ENCODE data around the gene DYRK4. TPM values are rescaled to one million over a fixed set of nuclear protein-coding genes. Genes with fewer than 3 reads are reported as not detected.
A peak's percentile ranks its signal among the peaks of the same experiment; 100 is the strongest.
"Not testable (repeated sequence)": the region's sequence is repeated elsewhere in the genome, so short reads cannot be mapped to it uniquely, and the experiment has no call there.

The DYRK4 gene, protein sequence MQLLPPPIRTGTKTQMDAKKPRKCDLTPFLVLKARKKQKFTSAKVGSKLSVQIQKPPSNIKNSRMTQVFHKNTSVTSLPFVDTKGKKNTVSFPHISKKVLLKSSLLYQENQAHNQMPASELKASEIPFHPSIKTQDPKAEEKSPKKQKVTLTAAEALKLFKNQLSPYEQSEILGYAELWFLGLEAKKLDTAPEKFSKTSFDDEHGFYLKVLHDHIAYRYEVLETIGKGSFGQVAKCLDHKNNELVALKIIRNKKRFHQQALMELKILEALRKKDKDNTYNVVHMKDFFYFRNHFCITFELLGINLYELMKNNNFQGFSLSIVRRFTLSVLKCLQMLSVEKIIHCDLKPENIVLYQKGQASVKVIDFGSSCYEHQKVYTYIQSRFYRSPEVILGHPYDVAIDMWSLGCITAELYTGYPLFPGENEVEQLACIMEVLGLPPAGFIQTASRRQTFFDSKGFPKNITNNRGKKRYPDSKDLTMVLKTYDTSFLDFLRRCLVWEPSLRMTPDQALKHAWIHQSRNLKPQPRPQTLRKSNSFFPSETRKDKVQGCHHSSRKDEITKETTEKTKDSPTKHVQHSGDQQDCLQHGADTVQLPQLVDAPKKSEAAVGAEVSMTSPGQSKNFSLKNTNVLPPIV
- 30.1 TPM for total RNA-seq
- long read RNA-seq, partial matches to known transcripts: 3 of 8 reads
- long read RNA-seq, other reads (novel, unspliced or antisense): 5 of 8 reads

DNA sequence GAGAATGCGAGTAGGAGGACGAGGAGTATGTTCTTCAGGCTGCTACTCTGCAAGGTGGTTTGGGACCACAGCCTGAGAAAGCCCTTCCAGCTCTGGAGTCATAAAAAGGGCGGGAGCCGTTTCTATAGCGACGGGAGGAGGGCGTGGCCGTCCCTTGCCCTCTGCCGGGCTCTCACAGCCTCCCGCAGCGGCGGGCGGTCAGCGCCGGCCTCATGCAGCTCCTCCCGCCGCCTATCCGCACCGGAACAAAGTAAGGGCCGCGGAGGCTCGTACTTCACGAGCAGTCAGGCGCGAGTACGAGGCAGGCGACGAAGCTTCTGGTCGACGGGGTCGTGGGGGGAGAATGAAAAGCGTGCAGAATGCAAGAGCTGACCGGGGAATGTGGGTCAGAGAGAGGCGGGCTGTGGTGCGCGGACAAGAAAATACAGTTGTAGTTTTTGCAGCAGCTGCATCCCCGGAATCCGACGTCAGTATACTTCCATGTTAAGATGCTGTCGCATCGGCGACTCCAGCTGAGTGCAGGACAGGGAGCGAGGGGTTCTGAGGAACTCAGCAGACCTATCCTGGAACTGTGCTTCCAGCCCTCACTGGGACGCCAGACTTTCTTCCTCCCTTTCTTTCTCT is at the start of gene DYRK4:
TSS of gene DYRK4 (plus strand) at position 175 of the 624 bp plus-strand sequence. CDS start at position 213, 38 bp downstream.
- Histone ChIP-seq H3K27ac (no peak within 1 kb of the TSS), H3K36me3 (no peaks in the 10 kb centered on the region), H3K4me3 (peak within 1 kb of the TSS; percentile 42), H3K9me3 (no peaks in the 10 kb centered on the region), H3K27me3 (no peaks in the 10 kb centered on the region), H3K4me1 (peaks cover 5% of the 10 kb centered on the region)
- DNase-seq (peak; percentile 89), ATAC-seq (peak; percentile 96)
- intact Hi-C loops (cut with DNase I): no loop called here
- TF ChIP-seq, protein P1, sequence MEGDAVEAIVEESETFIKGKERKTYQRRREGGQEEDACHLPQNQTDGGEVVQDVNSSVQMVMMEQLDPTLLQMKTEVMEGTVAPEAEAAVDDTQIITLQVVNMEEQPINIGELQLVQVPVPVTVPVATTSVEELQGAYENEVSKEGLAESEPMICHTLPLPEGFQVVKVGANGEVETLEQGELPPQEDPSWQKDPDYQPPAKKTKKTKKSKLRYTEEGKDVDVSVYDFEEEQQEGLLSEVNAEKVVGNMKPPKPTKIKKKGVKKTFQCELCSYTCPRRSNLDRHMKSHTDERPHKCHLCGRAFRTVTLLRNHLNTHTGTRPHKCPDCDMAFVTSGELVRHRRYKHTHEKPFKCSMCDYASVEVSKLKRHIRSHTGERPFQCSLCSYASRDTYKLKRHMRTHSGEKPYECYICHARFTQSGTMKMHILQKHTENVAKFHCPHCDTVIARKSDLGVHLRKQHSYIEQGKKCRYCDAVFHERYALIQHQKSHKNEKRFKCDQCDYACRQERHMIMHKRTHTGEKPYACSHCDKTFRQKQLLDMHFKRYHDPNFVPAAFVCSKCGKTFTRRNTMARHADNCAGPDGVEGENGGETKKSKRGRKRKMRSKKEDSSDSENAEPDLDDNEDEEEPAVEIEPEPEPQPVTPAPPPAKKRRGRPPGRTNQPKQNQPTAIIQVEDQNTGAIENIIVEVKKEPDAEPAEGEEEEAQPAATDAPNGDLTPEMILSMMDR (IDR thresholded peaks at IDR 0.05): no peak

DNA sequence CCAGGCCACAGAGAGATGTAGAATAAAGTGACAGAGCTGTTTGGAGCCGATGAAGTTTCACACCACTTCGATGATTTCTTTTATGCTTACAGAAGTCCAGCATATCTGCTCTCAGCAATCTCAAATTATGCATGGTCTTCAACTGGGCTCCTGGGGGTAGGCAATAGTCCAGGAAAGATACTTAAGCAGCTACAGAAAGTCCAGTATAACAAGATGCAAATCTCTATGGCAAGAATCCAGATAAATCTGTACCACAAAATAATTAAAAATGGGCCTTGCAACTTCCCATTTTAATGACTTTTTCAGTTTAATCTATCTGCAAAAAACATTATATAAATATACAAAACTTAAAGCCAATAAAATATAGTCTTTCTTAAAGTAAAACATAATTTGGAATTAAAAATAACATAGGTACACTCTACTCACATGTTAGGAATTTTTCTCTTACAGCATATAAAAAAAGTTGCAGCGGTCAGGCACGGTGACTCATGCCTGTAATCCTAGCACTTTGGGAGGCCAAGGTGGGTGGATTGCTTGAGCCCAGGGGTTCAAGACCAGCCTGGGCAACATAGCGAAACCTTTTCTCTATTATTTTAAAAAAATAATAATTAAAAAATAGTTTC is 43.8 kb upstream of the DYRK4 start:
- TF ChIP-seq, protein P1 (IDR thresholded peaks at IDR 0.05): no peak
- Histone ChIP-seq H3K4me1 (no peaks in the 10 kb centered on the region), H3K27me3 (no peaks in the 10 kb centered on the region), H3K27ac (no peak overlapping the region), H3K4me3 (no peak overlapping the region), H3K36me3 (peaks cover 55% of the 10 kb centered on the region), H3K9me3 (no peaks in the 10 kb centered on the region)
- DNase-seq (no peak), ATAC-seq (no peak)
- intact Hi-C loops (cut with DNase I): no loop called here

DNA sequence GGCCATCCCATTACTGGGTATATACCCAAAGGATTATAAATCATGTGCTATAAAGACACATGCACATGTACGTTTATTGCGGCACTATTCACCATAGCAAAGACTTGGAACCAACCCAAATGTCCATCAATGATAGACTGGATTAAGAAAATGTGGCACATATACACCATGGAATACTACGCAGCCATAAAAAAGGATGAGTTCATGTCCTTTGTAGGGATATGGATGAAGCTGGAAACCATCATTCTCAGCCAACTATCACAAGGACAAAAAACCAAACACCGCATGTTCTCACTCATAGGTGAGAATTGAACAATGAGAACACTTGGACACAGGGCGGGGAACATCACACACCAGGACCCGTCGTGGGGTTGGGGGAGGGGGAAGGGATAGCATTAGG is 38.6 kb upstream of the DYRK4 start:
- H3K9me3 ChIP-seq; ATAC-seq; H3K4me3 ChIP-seq; H3K27me3 ChIP-seq; H3K4me1 ChIP-seq; H3K27ac ChIP-seq; DNase-seq; intact Hi-C loops (cut with DNase I): not testable (repeated sequence)
- H3K36me3 ChIP-seq: peaks cover 52% of the 10 kb centered on the region

DNA sequence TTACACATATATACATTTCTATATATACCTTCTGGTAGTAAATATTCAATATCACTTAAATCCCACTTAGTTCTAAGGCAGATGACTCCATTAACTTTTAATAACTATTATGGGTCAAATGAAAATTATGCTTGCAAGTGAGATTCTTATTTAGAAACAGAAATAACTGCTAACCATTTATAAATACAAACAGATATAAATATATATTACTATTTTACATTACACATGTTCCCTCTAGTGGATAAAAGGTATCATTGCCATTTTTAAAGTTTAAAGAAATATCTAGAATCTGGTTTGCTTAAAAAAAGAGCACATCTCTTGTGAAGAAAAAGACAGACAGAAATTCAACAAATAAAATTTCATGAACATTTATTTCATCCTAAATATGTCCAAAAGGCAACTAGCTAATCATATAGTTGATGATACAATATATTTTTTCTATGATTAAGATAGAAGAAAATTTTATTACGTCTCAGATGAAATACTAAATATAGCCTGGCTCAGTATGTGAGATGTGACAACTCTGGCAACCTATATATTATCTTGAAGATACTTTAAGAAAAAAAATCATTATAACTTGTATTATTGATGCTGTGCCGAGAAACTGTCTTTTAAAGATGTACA is 35.0 kb upstream of the DYRK4 start:
- peaks cover 57% of the 10 kb centered on the region for H3K36me3 ChIP-seq

DNA sequence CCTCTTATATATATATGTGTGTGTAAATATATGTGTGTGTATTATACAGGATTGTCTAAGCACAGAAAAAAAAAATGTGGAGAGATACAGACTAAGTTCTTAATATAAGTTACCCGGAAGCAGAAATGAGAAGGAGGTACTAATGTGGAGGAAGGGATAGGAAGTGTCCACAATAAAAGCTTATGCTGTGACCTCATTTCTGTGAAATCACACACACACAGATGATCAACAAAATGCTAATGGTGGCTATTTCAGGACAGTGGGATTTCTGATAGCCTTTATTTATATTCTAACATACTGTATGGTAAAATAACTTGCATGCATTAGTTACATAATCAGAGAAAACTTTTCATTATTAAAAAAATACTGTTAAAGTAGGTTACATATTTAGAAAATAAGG is 31.8 kb upstream of the DYRK4 start:
- ATAC-seq: no peak
- H3K36me3 ChIP-seq: peaks cover 54% of the 10 kb centered on the region
- H3K9me3 ChIP-seq: no peaks in the 10 kb centered on the region
- DNase-seq: no peak
- no peaks in the 10 kb centered on the region for H3K4me1 ChIP-seq
- intact Hi-C loops (cut with DNase I): no loop called here
- H3K27ac ChIP-seq: no peak overlapping the region
- TF ChIP-seq, protein P1 (IDR thresholded peaks at IDR 0.05): no peak
- no peaks in the 10 kb centered on the region for H3K27me3 ChIP-seq
- no peak overlapping the region for H3K4me3 ChIP-seq

More for the DNA sequence above, 35.0 kb upstream of the DYRK4 start:
- Histone ChIP-seq H3K4me3 (no peak overlapping the region), H3K9me3 (no peaks in the 10 kb centered on the region), H3K27me3 (no peaks in the 10 kb centered on the region), H3K4me1 (no peaks in the 10 kb centered on the region), H3K27ac (no peak overlapping the region)
- DNase-seq: no peak
- ATAC-seq: no peak
- TF ChIP-seq, protein P1 (IDR thresholded peaks at IDR 0.05): peak; percentile 75
- intact Hi-C loops (cut with DNase I): no loop called here
